Stimulated activated CD4-positive, alpha-beta T cell treated with anti-CD3 and anti-CD28 coated beads, Interleukin-4, amount 100 ng/mL, for 1 hour (primary cell): ENCODE data around the gene KRT17.
"Not testable (repeated sequence)": the region's sequence is repeated elsewhere in the genome, so short reads cannot be mapped to it uniquely, and the experiment has no call there.

ENCODE experiments used
- DNase-seq: peaks from one replicate; pipeline ENCODE4 v3.0.0-alpha.2; 2020

The KRT17 gene

GRCh38 chr17:41589301-41589700 is 35.1 kb downstream of the KRT17 start:
- DNase-seq = no peak

GRCh38 chr17:41588126-41588810 is 36.1 kb downstream of the KRT17 start:
- no peak for DNase-seq

GRCh38 chr17:41586863-41587495 is 37.4 kb downstream of the KRT17 start, which contains the start of gene KRT14:
TSS of gene KRT14 (minus strand) at chr17:41586895. CDS start at chr17:41586834, 61 bp downstream.
- no peak for DNase-seq

GRCh38 chr17:41585301-41586056 is 38.9 kb downstream of the KRT17 start:
- DNase-seq = no peak

- not testable (repeated sequence) for DNase-seq
Measured at GRCh38 chr17:41584331-41584927, 39.9 kb downstream of the KRT17 start.

- no peak for DNase-seq
Measured at GRCh38 chr17:41583137-41584127, 40.9 kb downstream of the KRT17 start.

GRCh38 chr17:41582061-41582968 is 42.1 kb downstream of the KRT17 start:
- not testable (repeated sequence) for DNase-seq

GRCh38 chr17:41581366-41582060 is 42.9 kb downstream of the KRT17 start:
- DNase-seq = no peak

GRCh38 chr17:41580687-41581365 is 43.5 kb downstream of the KRT17 start:
- DNase-seq = no peak

- DNase-seq = no peak
Measured at GRCh38 chr17:41580244-41580575, 44.2 kb downstream of the KRT17 start.

GRCh38 chr17:41579484-41580243 is 44.7 kb downstream of the KRT17 start:
- DNase-seq = peak; percentile 64

- DNase-seq = no peak
Measured at GRCh38 chr17:41578971-41579370, 45.4 kb downstream of the KRT17 start.

- no peak for DNase-seq
Measured at GRCh38 chr17:41578538-41578937, 45.8 kb downstream of the KRT17 start.

GRCh38 chr17:41576740-41577139 is 47.6 kb downstream of the KRT17 start:
- not testable (repeated sequence) for DNase-seq

GRCh38 chr17:41575336-41575735 is 49.0 kb downstream of the KRT17 start:
- no peak for DNase-seq

GRCh38 chr17:41571561-41572434 is 52.6 kb downstream of the KRT17 start, which contains the start of gene KRT9:
TSS of gene KRT9 (minus strand) at chr17:41572059. CDS start at chr17:41571992, 67 bp downstream.
- no peak for DNase-seq
